KMS-11 (cell line): ENCODE results near the gene FBXW7.

Experiments used
- H2AFZ ChIP-seq: fragments of 200-600 bp; sonication (generic); 2 replicates; pipeline ENCODE4 v1.6.1; 2016; ENCODE audit warnings: antibody characterized with exemption, mixed run types, low read depth
- H3K27ac ChIP-seq: fragments of 200-600 bp; sonication (generic); 2 replicates; pipeline ENCODE4 v1.6.1; 2016; ENCODE audit warnings: mild to moderate bottlenecking, mixed run types
- H3K27me3 ChIP-seq: fragments of 200-600 bp; sonication (generic); 2 replicates; pipeline ENCODE4 v1.6.1; 2017; ENCODE audit warnings: mild to moderate bottlenecking, low read depth, mixed run types, moderate library complexity; ENCODE audit not compliant: insufficient read depth
- H3K36me3 ChIP-seq: fragments of 200-600 bp; sonication (generic); 2 replicates; pipeline ENCODE4 v1.6.1; 2017; ENCODE audit warnings: mild to moderate bottlenecking, mixed run types; ENCODE audit not compliant: insufficient read depth
- H3K4me1 ChIP-seq: fragments of 200-600 bp; sonication (generic); 2 replicates; pipeline ENCODE4 v1.6.1; 2016; ENCODE audit warnings: mild to moderate bottlenecking, low read depth, mixed run types; ENCODE audit not compliant: poor library complexity, severe bottlenecking
- H3K4me2 ChIP-seq: fragments of 200-600 bp; sonication (generic); 2 replicates; pipeline ENCODE4 v1.7.0; 2016; ENCODE audit warnings: mild to moderate bottlenecking, mixed run types
- H3K4me3 ChIP-seq: fragments of 200-600 bp; sonication (generic); IDR thresholded peaks from 2 replicates; pipeline ENCODE4 v1.6.1; 2017; ENCODE audit warnings: low read depth, low read length, mixed read lengths; ENCODE audit not compliant: insufficient read depth
- H3K79me2 ChIP-seq: fragments of 200-600 bp; sonication (generic); 2 replicates; pipeline ENCODE4 v1.6.1; 2016; ENCODE audit warnings: low read depth, mixed run types; ENCODE audit not compliant: insufficient read depth
- H3K9ac ChIP-seq: fragments of 200-600 bp; sonication (generic); 2 replicates; pipeline ENCODE4 v1.6.1; 2016; ENCODE audit warnings: mild to moderate bottlenecking, mixed run types
- H4K20me1 ChIP-seq: fragments of 200-600 bp; sonication (generic); 2 replicates; pipeline ENCODE4 v1.6.1; 2016; ENCODE audit warnings: mild to moderate bottlenecking, mixed run types; ENCODE audit not compliant: insufficient read depth
- CTCF ChIP-seq: fragments of 200-600 bp; sonication (generic); conservative IDR thresholded peaks from 2 replicates; pipeline ENCODE4 v1.6.1; 2017; ENCODE audit warnings: low read depth, mild to moderate bottlenecking, antibody characterized with exemption, low read length, moderate library complexity, mixed read lengths

The FBXW7 gene

GRCh38 chr4:152464030-152464823 lies 71.7 kb downstream of the FBXW7 start:
- Histone ChIP-seq H3K27me3 (no peaks in the 10 kb centered on the region), H3K4me2 (no peak overlapping the region), H3K27ac (no peak overlapping the region), H2AFZ (no peak overlapping the region), H3K36me3 (no peaks in the 10 kb centered on the region), H4K20me1 (peaks cover 8% of the 10 kb centered on the region; the same call in 1 of the 2 replicates), H3K9ac (no peak overlapping the region), H3K4me3 (no peak overlapping the region), H3K4me1 (peaks cover 42% of the 10 kb centered on the region), H3K79me2 (peaks cover 58% of the 10 kb centered on the region)
- no peak for TF ChIP-seq CTCF

GRCh38 chr4:152463562-152463961 lies 72.3 kb downstream of the FBXW7 start:
- H3K4me1 ChIP-seq, result peaks cover 49% of the 10 kb centered on the region
- H3K36me3 ChIP-seq, result no peaks in the 10 kb centered on the region
- H3K9ac ChIP-seq, result no peak overlapping the region

GRCh38 chr4:152462695-152463094 lies 73.2 kb downstream of the FBXW7 start:
- Histone ChIP-seq H2AFZ (no peak overlapping the region), H3K36me3 (no peaks in the 10 kb centered on the region), H4K20me1 (peaks cover 13% of the 10 kb centered on the region; the same call in 1 of the 2 replicates), H3K79me2 (peaks cover 69% of the 10 kb centered on the region), H3K4me2 (no peak overlapping the region), H3K4me1 (peaks cover 58% of the 10 kb centered on the region), H3K4me3 (no peak overlapping the region), H3K27me3 (no peaks in the 10 kb centered on the region), H3K9ac (no peak overlapping the region), H3K27ac (no peak overlapping the region)
- no peak for TF ChIP-seq CTCF

More at GRCh38 chr4:152463562-152463961, 72.3 kb downstream of the FBXW7 start:
- Histone ChIP-seq H3K4me3 (no peak overlapping the region), H3K4me2 (no peak overlapping the region), H3K27me3 (no peaks in the 10 kb centered on the region), H3K79me2 (peaks cover 62% of the 10 kb centered on the region), H4K20me1 (peaks cover 9% of the 10 kb centered on the region; the same call in 1 of the 2 replicates), H3K27ac (no peak overlapping the region), H2AFZ (no peak overlapping the region)
- no peak for TF ChIP-seq CTCF

DNA sequence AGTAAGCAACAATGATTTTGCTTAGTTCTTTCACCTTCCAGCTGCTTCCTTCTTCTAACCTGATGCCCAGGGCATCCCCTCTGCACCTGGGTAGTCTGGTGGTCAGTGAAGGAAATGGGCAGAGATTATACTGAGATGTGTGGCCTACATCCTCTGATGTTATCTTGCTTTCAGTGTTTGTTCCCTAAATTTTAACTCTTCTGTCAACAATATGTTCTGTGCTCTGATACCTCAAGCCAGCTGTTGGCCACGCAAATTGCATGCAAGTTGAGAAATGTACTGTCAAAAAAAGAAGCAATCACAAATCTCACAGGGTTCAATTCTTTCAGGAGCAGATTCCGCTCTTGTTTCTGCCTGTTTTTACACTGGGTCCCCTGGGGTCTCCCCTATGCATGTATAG lies 73.8 kb downstream of the FBXW7 start:
- no peak overlapping the region for H2AFZ ChIP-seq
- no peak overlapping the region for H3K4me2 ChIP-seq
- no peak overlapping the region for H3K27ac ChIP-seq
- H3K79me2 ChIP-seq, result peaks cover 69% of the 10 kb centered on the region
- no peaks in the 10 kb centered on the region for H3K27me3 ChIP-seq
- TF ChIP-seq CTCF, result no peak
- peaks cover 58% of the 10 kb centered on the region for H3K4me1 ChIP-seq
- H3K36me3 ChIP-seq, result no peaks in the 10 kb centered on the region
- no peak overlapping the region for H3K4me3 ChIP-seq
- no peak overlapping the region for H3K9ac ChIP-seq
- peaks cover 13% of the 10 kb centered on the region; the same call in 1 of the 2 replicates for H4K20me1 ChIP-seq
